ENCODE results near the gene BLOC1S4.

- TF ChIP-seq POLR2AphosphoS5 (IDR thresholded peaks at IDR 0.05; ENCODE audit: low read depth, low read length) (no peak), REST (IDR thresholded peaks at IDR 0.05; ENCODE audit: low read depth) (no peak), MAX (IDR thresholded peaks at IDR 0.05) (no peak), POLR2A (IDR thresholded peaks at IDR 0.05; ENCODE audit: borderline replicate concordance, extremely low read depth, insufficient read depth, insufficient read length) (no peak), YY1 (IDR thresholded peaks at IDR 0.05; ENCODE audit: extremely low read depth, insufficient replicate concordance, low read depth, low read length) (no peak), CTCF (IDR thresholded peaks at IDR 0.05 in 2 of 3, conservative IDR thresholded peaks at IDR 0.05 in 1 of 3; ENCODE audit: borderline replicate concordance in 1 of 3, insufficient read depth in 1 of 3, low read depth in 2 of 3, low read length in 2 of 3) (peak in 1 of 3 experiments; percentile 60; a peak in 3 of 6 replicates), JUND (IDR thresholded peaks at IDR 0.05) (no peak), EZH2 (IDR thresholded peaks at IDR 0.05) (no peak)
Measured at GRCh38 chr4:6680372-6681034, 35.5 kb upstream of the BLOC1S4 start.
